Panc1 (cell line): ENCODE data around the gene TUBE1. TPM values are rescaled to one million over a fixed set of nuclear protein-coding genes. Genes with fewer than 3 reads are reported as not detected.

Experiments used
- ATAC-seq: fragments of 200-7000 bp; cut with Tn5 transposase; 2 replicates; pipeline ENCODE4 v1.9.1; 2020; ENCODE audit warnings: mild to moderate bottlenecking, moderate library complexity
- BruUV-seq: library from RNA; stranded (reverse); fragments of 400-500 nt; replicated peaks from 2 replicates; lab custom pipeline; 2021; lab: Mats Ljungman, UMichigan
- CTCF ChIA-PET: fragments of 300-600 bp; sonication (Branson Sonifier 250); formaldehyde crosslinking; loops from one replicate; lab custom pipeline; 2022; ENCODE audit warnings: antibody characterized with exemption; lab: Charles Lee
- POLR2A ChIA-PET: fragments of 300-600 bp; sonication (Branson Sonifier 250); formaldehyde crosslinking; loops from one replicate; lab custom pipeline; 2022; ENCODE audit warnings: antibody characterized with exemption; lab: Charles Lee
- DNase-seq: peaks from one replicate; pipeline ENCODE4 v3.0.0-alpha.2; 2010; ENCODE audit warnings: low read depth, low spot score
- H3K27ac ChIP-seq: 2 replicates; pipeline ENCODE4 v1.5.1; 2011; ENCODE audit warnings: mild to moderate bottlenecking, low read length, inconsistent platforms
- H3K27me3 ChIP-seq: fragments of 200-500 bp; sonication (Bioruptor generic); 2 replicates; pipeline ENCODE4 v1.6.0; 2014; ENCODE audit warnings: low read length, inconsistent platforms; ENCODE audit not compliant: control insufficient read depth, insufficient read depth
- H3K36me3 ChIP-seq: fragments of 200-500 bp; sonication (Bioruptor generic); 2 replicates; pipeline ENCODE4 v1.5.1; 2014; ENCODE audit warnings: inconsistent platforms, mild to moderate bottlenecking, low read length, moderate library complexity; ENCODE audit not compliant: control insufficient read depth, insufficient read depth
- H3K4me1 ChIP-seq: 2 replicates; pipeline ENCODE4 v1.5.1; 2011; ENCODE audit warnings: inconsistent platforms, mild to moderate bottlenecking, low read length, moderate library complexity; ENCODE audit not compliant: control insufficient read depth, insufficient read depth
- H3K4me3 ChIP-seq, 2 experiments: 2 replicates each; pipeline ENCODE4 v1.5.1; 2011 to 2012; ENCODE audit warnings: low read depth in 2 of 2, low read length in 2 of 2, mild to moderate bottlenecking in 2 of 2, inconsistent platforms in 1 of 2, moderate library complexity in 1 of 2
- H3K9me3 ChIP-seq: fragments of 200-500 bp; sonication (Bioruptor generic); 2 replicates; pipeline ENCODE4 v1.5.1; 2014; ENCODE audit warnings: low read depth, mild to moderate bottlenecking, inconsistent platforms, low read length, moderate library complexity; ENCODE audit not compliant: control insufficient read depth, insufficient read depth
- POLR2AphosphoS5 ChIP-seq: IDR thresholded peaks from 2 replicates; pipeline ENCODE4 v1.6.1; 2012; ENCODE audit warnings: mild to moderate bottlenecking, low read depth, low read length, moderate library complexity
- SIN3A ChIP-seq: IDR thresholded peaks from 2 replicates; pipeline ENCODE4 v1.6.1; 2012; ENCODE audit warnings: low read depth, mild to moderate bottlenecking, low read length, moderate library complexity, borderline replicate concordance; ENCODE audit not compliant: insufficient read depth
- TCF7L2 ChIP-seq: IDR thresholded peaks from 2 replicates; pipeline ENCODE4 v1.6.1; 2011; ENCODE audit warnings: mild to moderate bottlenecking, low read depth, low read length, inconsistent platforms
- in situ Hi-C: cut with HindIII; loops from 2 replicates; pipeline ENCODE4 v1.10.0; 2016; ENCODE audit warnings: low sequenced_read_pairs, low pct_unique_long_range_greater_than_20kb
- intact Hi-C: fragments of 100-400 bp; cut with micrococcal nuclease; formaldehyde crosslinking; loops from one replicate; pipeline ENCODE4 v1.10.0; 2022; ENCODE audit not compliant: unreplicated experiment
- total RNA-seq: library from RNA; stranded (reverse); gene quantifications from one replicate; pipeline ENCODE4 v1.2.1, GENCODE V29; 2021; ENCODE audit not compliant: unreplicated experiment
- TF ChIP-seq, protein P1 (sequence below), 2 experiments: IDR thresholded peaks; 2 replicates each; pipeline ENCODE4 v1.6.1; 2011 to 2012; ENCODE audit warnings: low read depth in 2 of 2, control low read depth in 1 of 2, low read length in 1 of 2, mild to moderate bottlenecking in 1 of 2, moderate library complexity in 1 of 2; ENCODE audit not compliant: insufficient read depth in 1 of 2
- TF ChIP-seq, protein P2 (sequence below): fragments of 450-650 bp; IDR thresholded peaks from 2 replicates; pipeline ENCODE4 v1.5.1; 2017; ENCODE audit warnings: mild to moderate bottlenecking

TUBE1 gene
- total RNA-seq, 1 experiment from 2014 or later, result 22.3 TPM

DNA sequence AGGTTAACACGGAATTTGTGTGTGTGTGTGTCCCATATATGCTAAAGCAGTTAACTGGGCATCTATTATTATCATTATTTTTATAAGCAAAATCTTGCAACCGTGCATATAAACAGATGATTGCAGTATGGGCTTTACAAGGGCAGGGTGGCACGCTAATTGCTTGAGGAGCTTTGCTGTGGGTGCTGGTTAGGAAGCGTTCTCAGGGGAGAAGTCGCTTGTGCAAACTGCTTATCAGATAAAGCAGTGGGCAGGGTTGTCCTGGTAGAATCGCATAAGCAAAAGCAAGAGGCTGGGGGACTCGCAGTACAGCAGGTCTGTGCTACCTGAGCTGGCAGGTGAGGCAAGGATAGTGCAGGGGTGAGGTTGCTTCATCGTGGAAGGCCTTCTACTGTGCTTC, 43.1 kb downstream of the TUBE1 start:
- in situ Hi-C loops, result no loop called here
- POLR2A ChIA-PET, result no interaction called here

DNA sequence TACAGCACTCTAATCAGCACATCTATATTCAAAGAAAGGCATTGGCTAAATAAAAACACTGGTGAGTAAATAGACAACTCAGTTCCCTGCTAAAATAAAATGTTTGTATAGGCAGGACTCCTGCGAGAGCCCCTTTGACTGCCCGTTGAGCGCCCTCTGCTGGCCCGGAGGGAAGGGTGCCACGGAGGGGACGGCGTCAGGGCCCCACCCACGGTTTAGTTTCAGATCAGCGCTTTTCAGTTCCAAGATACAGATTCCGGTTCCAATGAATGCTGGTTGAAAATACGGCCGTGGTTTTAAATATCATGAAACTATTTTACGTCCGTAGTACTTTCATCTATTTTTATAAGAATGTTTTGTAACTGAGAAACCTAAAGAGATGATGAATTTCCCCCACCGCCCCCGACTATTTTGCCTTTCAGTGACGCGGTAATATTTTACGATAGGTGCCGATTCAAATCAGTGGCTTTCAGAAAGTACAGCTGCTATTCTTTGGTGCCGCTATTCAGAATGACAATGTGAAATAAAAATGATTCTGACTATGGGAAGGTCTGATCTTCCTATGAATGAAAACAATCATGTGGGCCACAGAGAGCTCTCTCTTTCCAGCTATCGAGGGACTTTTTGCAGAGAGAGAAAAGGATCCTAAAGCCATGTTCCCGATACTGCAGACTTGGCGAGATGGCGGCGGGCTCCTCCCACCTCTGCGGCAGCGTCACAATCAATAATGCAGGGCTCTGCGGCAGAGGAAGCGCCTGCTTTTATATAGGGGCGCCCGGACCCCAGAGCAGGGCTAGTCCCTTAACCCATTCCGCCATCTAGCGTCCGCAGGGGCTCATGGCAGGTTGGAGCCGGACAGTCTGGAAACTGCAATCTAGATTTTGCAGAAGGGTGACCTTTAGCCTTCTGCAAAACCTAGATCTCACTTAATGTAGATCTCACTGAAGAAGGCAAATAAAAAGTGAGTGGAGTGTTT, 44.0 kb downstream of the TUBE1 start:
- ChIA-PET POLR2A (interaction anchor here (0.6 to 0.7 kb wide), 2 partner anchors 120 to 746 kb away, joined by 3 to 15 read pairs; no protein-coding TSS in a partner anchor), CTCF (interaction anchor here (0.6 to 1.0 kb wide), 23 partner anchors 11 to 785 kb away, joined by 3 to 27 read pairs (median 5); partner anchors contain the start of gene CCN6)
- BruUV-seq, result no TSS peak
- intact Hi-C loops, result loop anchor here (1.0 to 10.0 kb wide), 2 partner anchors 333 to 789 kb away; a partner anchor contains a TSS
- peak overlapping the region; percentile 81 for H3K27ac ChIP-seq
- TF ChIP-seq, protein P1, sequence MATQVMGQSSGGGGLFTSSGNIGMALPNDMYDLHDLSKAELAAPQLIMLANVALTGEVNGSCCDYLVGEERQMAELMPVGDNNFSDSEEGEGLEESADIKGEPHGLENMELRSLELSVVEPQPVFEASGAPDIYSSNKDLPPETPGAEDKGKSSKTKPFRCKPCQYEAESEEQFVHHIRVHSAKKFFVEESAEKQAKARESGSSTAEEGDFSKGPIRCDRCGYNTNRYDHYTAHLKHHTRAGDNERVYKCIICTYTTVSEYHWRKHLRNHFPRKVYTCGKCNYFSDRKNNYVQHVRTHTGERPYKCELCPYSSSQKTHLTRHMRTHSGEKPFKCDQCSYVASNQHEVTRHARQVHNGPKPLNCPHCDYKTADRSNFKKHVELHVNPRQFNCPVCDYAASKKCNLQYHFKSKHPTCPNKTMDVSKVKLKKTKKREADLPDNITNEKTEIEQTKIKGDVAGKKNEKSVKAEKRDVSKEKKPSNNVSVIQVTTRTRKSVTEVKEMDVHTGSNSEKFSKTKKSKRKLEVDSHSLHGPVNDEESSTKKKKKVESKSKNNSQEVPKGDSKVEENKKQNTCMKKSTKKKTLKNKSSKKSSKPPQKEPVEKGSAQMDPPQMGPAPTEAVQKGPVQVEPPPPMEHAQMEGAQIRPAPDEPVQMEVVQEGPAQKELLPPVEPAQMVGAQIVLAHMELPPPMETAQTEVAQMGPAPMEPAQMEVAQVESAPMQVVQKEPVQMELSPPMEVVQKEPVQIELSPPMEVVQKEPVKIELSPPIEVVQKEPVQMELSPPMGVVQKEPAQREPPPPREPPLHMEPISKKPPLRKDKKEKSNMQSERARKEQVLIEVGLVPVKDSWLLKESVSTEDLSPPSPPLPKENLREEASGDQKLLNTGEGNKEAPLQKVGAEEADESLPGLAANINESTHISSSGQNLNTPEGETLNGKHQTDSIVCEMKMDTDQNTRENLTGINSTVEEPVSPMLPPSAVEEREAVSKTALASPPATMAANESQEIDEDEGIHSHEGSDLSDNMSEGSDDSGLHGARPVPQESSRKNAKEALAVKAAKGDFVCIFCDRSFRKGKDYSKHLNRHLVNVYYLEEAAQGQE (IDR thresholded peaks at IDR 0.05; ENCODE audit: insufficient read depth in 1 of 2, low read depth in 2 of 2, low read length in 1 of 2), result no peak
- no peak for TF ChIP-seq SIN3A
- no peak for TF ChIP-seq TCF7L2
- TF ChIP-seq, protein P2, sequence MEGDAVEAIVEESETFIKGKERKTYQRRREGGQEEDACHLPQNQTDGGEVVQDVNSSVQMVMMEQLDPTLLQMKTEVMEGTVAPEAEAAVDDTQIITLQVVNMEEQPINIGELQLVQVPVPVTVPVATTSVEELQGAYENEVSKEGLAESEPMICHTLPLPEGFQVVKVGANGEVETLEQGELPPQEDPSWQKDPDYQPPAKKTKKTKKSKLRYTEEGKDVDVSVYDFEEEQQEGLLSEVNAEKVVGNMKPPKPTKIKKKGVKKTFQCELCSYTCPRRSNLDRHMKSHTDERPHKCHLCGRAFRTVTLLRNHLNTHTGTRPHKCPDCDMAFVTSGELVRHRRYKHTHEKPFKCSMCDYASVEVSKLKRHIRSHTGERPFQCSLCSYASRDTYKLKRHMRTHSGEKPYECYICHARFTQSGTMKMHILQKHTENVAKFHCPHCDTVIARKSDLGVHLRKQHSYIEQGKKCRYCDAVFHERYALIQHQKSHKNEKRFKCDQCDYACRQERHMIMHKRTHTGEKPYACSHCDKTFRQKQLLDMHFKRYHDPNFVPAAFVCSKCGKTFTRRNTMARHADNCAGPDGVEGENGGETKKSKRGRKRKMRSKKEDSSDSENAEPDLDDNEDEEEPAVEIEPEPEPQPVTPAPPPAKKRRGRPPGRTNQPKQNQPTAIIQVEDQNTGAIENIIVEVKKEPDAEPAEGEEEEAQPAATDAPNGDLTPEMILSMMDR, result peak; percentile 97
- no peak for TF ChIP-seq POLR2AphosphoS5
- no peaks in the 10 kb centered on the region for H3K9me3 ChIP-seq
- H3K36me3 ChIP-seq, result no peaks in the 10 kb centered on the region
- no peaks in the 10 kb centered on the region for H3K27me3 ChIP-seq
- peak; percentile 95 for ATAC-seq
- H3K4me3 ChIP-seq, result peak overlapping the region; percentile 81 to 83
- peak; percentile 72 for DNase-seq
- in situ Hi-C loops, result no loop called here
- H3K4me1 ChIP-seq, result peaks cover 4% of the 10 kb centered on the region; the same call in 1 of the 2 replicates

More for the DNA sequence above, 43.1 kb downstream of the TUBE1 start:
- Histone ChIP-seq H3K27ac (no peak overlapping the region), H3K9me3 (no peaks in the 10 kb centered on the region), H3K4me1 (no peaks in the 10 kb centered on the region), H3K4me3 (no peak overlapping the region), H3K36me3 (no peaks in the 10 kb centered on the region), H3K27me3 (no peaks in the 10 kb centered on the region)
- no peak for ATAC-seq
- CTCF ChIA-PET, result no interaction called here
- intact Hi-C loops, result loop anchor here (10.0 kb wide), 1 partner anchor 789 kb away; a partner anchor contains a TSS
- DNase-seq, result no peak
- BruUV-seq, result no TSS peak
- TF ChIP-seq, protein P2, result no peak
- TF ChIP-seq SIN3A (no peak), TCF7L2 (no peak), POLR2AphosphoS5 (no peak)
- TF ChIP-seq, protein P1 (IDR thresholded peaks at IDR 0.05; ENCODE audit: insufficient read depth in 1 of 2, low read depth in 2 of 2, low read length in 1 of 2), result no peak
